H1 (cell line): ENCODE data around the gene LRRC27. TPM values are rescaled to one million over a fixed set of nuclear protein-coding genes. Genes with fewer than 3 reads are reported as not detected.

Experiments used
- CHD7 ChIP-seq: fragments of 300-600 bp; sonication (generic); IDR thresholded peaks from 2 replicates; pipeline ENCODE4 v1.7.1; 2012; ENCODE audit warnings: low read length, moderate library complexity, mild to moderate bottlenecking, inconsistent platforms; ENCODE audit not compliant: insufficient replicate concordance
- CTBP2 ChIP-seq: IDR thresholded peaks from 2 replicates; pipeline ENCODE4 v1.7.0; 2011; ENCODE audit warnings: borderline replicate concordance, mild to moderate bottlenecking, moderate library complexity, mixed read lengths, low read length; ENCODE audit not compliant: insufficient read depth, insufficient read length
- E2F6 ChIP-seq: IDR thresholded peaks from 2 replicates; pipeline ENCODE4 v1.6.1; 2012; ENCODE audit warnings: inconsistent platforms
- ZNF274 ChIP-seq: IDR thresholded peaks from 2 replicates; pipeline ENCODE4 v1.7.0; 2012; ENCODE audit warnings: low read length, borderline replicate concordance; ENCODE audit errors: extremely low read depth
- polyA plus RNA-seq, 7 experiments: library from polyadenylated mRNA; depleted of rRNA in 3 of 7; stranded (reverse) in 5 of 7; unstranded in 2 of 7; fragments of >200 nt in 5 of 7; fragments of 200-250 nt in 2 of 7; gene quantifications; 1 replicate in 5 of 7; 2 replicates in 1 of 7; 4 replicates in 1 of 7; pipeline versions ENCODE4 v1.2.1 to v1.2.3, GENCODE V29; 2011 to 2013; ENCODE audit warnings: missing spikeins in 2 of 7, mixed read lengths in 2 of 7
- total RNA-seq: library from RNA; stranded (reverse); fragmentation: NEBNext Ultra II Directional; extraction: Animal tissue kit (Norgen Biotek cat#: 25700); gene quantifications from 2 replicates; pipeline ENCODE4 v1.2.1, GENCODE V29; 2021

Gene LRRC27
- total and polyA plus RNA-seq, 2 of the 8 experiments (the other 6 are each of a cell fraction or from before 2014, with no cell fraction given) = 1.2 to 3.8 TPM

GRCh38 chr10:132296666-132297443 is 35.1 kb upstream of the LRRC27 start (continued):
- TF ChIP-seq CHD7 (no peak), CTBP2 (no peak), E2F6 (no peak), ZNF274 (no peak)
